Measurements from ENCODE around the gene LAP3.

LAP3 gene

DNA sequence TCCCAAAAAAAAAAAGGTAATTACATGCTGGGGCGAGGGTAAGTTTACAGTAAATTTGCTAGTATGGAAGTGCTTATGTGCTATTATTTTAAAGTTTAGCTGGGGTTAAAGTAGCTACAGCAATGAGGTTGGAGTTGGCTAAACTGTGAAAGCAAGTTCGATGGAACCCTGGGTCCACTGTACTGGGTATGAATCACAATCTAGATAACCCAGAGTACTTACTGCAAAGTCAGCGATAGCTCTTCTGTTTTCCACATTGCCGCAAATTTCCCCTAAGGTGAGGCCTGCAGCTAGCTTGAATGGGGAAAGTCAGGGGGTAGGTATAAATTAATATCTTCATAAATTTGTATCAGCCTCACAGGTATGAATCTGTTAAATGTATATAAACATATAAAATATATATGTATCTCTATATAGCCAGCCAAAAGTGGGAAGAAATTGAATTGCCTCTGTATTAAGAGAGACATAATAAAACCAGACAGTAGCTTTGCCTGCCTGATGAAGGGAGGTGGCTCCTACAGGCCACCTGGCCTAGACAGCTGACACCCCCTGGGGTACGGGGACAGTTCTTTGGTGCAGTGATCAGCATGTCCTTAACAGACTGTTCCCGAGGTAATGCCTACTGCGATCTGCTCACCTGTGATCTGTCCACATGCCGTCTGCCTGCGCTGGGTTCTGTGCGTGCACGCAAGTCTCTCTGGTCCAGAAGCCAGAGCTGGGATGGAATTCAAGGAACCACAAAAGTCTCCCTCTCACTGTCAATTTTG lies 31.4 kb upstream of the LAP3 start:
- Histone ChIP-seq H4K20me1 (no peaks in the 10 kb centered on the region), H3K4me3 (no peak overlapping the region), H3K4me2 (no peak overlapping the region), H3K4me1 (no peaks in the 10 kb centered on the region), H3K27me3 (no peaks in the 10 kb centered on the region), H3K9ac (no peak overlapping the region), H3K36me3 (no peaks in the 10 kb centered on the region), H3K27ac (no peak overlapping the region), H3K9me3 (no peaks in the 10 kb centered on the region)
- no peak for TF ChIP-seq Cebpa-rat (IDR thresholded peaks at IDR 0.05)

DNA sequence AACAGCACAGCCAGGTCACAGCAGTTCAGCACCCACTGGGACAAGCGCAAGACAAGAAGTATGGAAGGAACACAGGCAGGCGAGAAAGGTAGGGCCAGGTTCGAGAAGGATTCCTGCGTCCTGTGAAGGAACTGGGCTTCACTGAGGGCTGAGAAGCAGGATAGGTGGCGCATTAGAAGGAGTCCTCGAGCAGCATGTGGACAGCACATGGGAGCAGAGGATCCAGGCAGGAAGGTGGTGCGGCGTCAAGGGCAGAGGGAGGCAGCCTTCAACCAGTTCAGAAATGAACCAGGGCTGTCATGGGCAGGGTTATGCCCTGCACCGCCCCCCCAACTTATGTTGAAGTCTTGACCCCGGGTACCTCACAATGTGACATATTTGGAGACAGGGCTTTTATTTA lies 30.8 kb upstream of the LAP3 start:
- no peak overlapping the region for H3K9ac ChIP-seq
- no peaks in the 10 kb centered on the region for H3K36me3 ChIP-seq
- no peaks in the 10 kb centered on the region for H4K20me1 ChIP-seq
- H3K9me3 ChIP-seq, result no peaks in the 10 kb centered on the region
- H3K27me3 ChIP-seq, result no peaks in the 10 kb centered on the region
- H3K4me3 ChIP-seq, result no peak overlapping the region
- H3K27ac ChIP-seq, result no peak overlapping the region
- H3K4me2 ChIP-seq, result no peak overlapping the region
- no peaks in the 10 kb centered on the region for H3K4me1 ChIP-seq
- TF ChIP-seq Cebpa-rat (IDR thresholded peaks at IDR 0.05), result no peak

DNA sequence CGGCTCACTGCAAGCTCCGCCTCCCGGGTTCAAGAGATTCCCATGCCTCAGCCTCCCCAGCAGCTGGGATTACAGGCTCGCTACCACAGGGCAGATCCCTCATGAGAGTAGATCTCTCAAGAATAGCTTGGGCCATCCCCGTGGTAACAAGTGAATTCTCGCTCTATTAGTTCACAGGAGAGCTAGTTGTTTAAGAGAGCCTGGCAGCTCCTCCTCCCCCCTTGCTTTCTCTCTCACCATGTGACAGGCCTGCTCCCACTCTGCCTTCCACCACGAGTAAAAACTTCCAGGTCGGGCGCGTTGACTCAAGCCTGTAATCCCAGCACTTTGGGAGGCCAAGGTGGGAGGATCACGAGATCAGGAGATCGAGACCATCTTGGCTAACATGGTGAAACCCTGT lies 30.3 kb upstream of the LAP3 start:
- H4K20me1 ChIP-seq, result no peaks in the 10 kb centered on the region
- H3K36me3 ChIP-seq, result no peaks in the 10 kb centered on the region
- H3K27ac ChIP-seq, result no peak overlapping the region
- H3K9ac ChIP-seq, result no peak overlapping the region
- no peak overlapping the region for H3K4me2 ChIP-seq
- no peaks in the 10 kb centered on the region for H3K27me3 ChIP-seq
- no peaks in the 10 kb centered on the region for H3K9me3 ChIP-seq
- H3K4me1 ChIP-seq, result no peaks in the 10 kb centered on the region
- no peak overlapping the region for H3K4me3 ChIP-seq
- no peak for TF ChIP-seq Cebpa-rat (IDR thresholded peaks at IDR 0.05)

DNA sequence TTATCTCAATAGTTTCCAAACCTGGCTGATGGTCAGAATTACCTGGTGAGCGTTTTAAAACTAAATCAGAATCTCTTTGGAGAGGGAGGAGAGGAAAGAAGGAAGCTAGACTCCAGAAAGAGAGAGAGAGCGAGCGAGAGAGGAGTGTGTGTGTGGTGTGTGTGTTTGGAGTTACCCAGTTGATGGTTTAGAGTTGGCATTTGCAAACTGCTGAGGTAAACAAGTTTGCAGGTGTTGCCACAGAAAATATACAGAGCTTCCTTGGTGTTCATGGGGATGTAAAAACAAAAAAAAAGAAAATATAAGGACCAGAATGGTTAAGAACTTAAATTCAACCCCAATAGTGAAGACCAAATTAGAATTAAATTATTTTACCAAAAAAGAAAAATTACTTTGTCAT lies 26.4 kb upstream of the LAP3 start:
- H3K4me2 ChIP-seq, result no peak overlapping the region
- no peak overlapping the region for H3K27ac ChIP-seq
- no peak overlapping the region for H3K4me3 ChIP-seq
- H3K36me3 ChIP-seq, result no peaks in the 10 kb centered on the region
- no peaks in the 10 kb centered on the region for H3K9me3 ChIP-seq
- H4K20me1 ChIP-seq, result no peaks in the 10 kb centered on the region
- H3K27me3 ChIP-seq, result no peaks in the 10 kb centered on the region
- H3K9ac ChIP-seq, result no peak overlapping the region
- no peak for TF ChIP-seq Cebpa-rat (IDR thresholded peaks at IDR 0.05)
- no peaks in the 10 kb centered on the region for H3K4me1 ChIP-seq

DNA sequence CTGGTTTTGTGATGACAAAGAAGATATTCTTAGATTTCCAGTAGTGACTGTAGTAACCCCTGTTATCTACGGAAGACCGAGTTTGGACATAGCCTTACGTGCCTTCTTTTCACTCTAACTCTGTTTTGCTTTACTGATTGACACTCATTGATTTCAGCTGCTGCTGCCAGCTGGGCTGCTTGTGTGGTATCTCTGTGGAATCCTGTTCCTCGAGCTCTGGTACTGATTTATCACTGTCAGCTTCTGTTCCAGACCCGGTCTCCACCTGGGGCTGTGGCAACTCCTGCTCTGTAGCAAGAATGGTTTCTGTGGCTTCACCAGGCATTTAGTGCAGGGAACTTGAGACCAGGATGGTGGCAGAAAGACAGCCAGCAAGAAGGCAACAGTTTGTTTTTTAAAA lies 24.6 kb upstream of the LAP3 start:
- H3K27me3 ChIP-seq, result no peaks in the 10 kb centered on the region
- no peaks in the 10 kb centered on the region for H3K9me3 ChIP-seq
- H3K4me3 ChIP-seq, result no peak overlapping the region
- TF ChIP-seq Cebpa-rat (IDR thresholded peaks at IDR 0.05), result no peak
- H3K4me1 ChIP-seq, result no peaks in the 10 kb centered on the region
- H4K20me1 ChIP-seq, result no peaks in the 10 kb centered on the region
- no peak overlapping the region for H3K4me2 ChIP-seq
- H3K36me3 ChIP-seq, result no peaks in the 10 kb centered on the region
- H3K27ac ChIP-seq, result no peak overlapping the region
- no peak overlapping the region for H3K9ac ChIP-seq

- Histone ChIP-seq H3K27me3 (no peaks in the 10 kb centered on the region), H3K9ac (no peak overlapping the region), H3K36me3 (no peaks in the 10 kb centered on the region), H3K4me1 (no peaks in the 10 kb centered on the region), H3K9me3 (no peaks in the 10 kb centered on the region), H4K20me1 (no peaks in the 10 kb centered on the region), H3K4me2 (no peak overlapping the region), H3K27ac (no peak overlapping the region), H3K4me3 (no peak overlapping the region)
- TF ChIP-seq Cebpa-rat (IDR thresholded peaks at IDR 0.05), result no peak
These were observed 22.4 kb upstream of the LAP3 start for GRCh38 chr4:17554568-17554967.

DNA sequence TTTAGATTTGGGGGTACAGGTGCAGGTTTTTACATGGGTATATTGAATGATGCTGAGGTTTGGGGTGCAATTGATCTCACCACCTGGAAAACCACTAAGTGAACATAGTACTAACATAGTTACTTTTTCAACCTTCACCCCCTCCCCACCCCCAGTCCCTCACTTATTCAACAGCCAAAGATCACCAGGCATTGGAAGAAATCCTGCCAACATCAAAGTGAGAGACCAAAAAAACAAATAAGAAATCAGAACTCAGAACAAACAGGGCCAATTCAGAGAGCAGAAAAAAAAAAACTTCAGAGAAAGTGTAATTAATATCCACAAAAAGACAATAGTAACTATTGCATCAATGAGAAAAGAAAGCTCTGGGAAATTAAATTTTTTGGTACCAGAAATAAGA lies 20.5 kb upstream of the LAP3 start:
- Histone ChIP-seq H4K20me1 (no peaks in the 10 kb centered on the region), H3K4me2 (no peak overlapping the region), H3K36me3 (no peaks in the 10 kb centered on the region), H3K27me3 (no peaks in the 10 kb centered on the region), H3K4me1 (no peaks in the 10 kb centered on the region), H3K4me3 (no peak overlapping the region), H3K9me3 (no peaks in the 10 kb centered on the region), H3K9ac (no peak overlapping the region), H3K27ac (no peak overlapping the region)
- no peak for TF ChIP-seq Cebpa-rat (IDR thresholded peaks at IDR 0.05)

- H3K27ac ChIP-seq, result no peak overlapping the region
- no peaks in the 10 kb centered on the region for H3K9me3 ChIP-seq
- TF ChIP-seq Cebpa-rat (IDR thresholded peaks at IDR 0.05), result no peak
- H3K9ac ChIP-seq, result no peak overlapping the region
- no peaks in the 10 kb centered on the region for H3K36me3 ChIP-seq
- H3K27me3 ChIP-seq, result no peaks in the 10 kb centered on the region
- H4K20me1 ChIP-seq, result no peaks in the 10 kb centered on the region
- no peak overlapping the region for H3K4me3 ChIP-seq
- H3K4me1 ChIP-seq, result no peaks in the 10 kb centered on the region
- H3K4me2 ChIP-seq, result no peak overlapping the region
These were observed 19.1 kb upstream of the LAP3 start for GRCh38 chr4:17557880-17558279.

DNA sequence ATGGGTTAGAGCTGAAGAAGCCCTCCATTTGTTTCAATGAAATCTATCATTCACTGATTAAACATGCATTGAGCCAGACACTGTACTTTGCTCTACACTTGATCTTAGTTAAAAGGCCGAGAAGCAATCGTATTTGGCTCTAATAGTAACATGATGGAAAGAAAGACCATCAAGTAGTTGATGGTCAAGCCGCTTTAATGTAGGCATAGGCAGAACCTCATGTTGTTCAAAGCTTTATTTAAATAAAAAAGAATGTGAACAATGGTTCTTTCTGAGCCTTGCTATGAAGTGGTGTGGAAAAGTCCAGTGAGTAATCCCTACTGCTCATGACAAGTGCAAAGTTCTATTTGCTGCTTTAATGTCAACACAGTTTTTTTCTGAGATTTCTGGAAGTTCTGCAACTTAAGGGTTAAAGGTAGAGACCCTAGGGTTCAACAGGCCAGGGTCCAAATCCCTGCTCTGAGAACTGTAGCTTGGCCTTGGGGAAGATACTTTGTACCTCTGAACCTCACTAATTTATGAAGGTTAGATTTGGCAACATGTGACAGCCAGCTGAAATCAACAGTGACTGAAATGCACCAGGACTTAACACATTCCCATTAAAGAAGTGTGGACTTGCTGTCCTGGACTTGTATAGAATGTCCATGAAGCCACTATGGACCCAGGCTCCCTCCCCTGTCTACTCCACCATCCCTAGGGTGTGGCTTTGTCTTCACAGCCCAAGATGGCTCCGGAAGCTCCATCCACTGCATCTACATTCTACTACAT lies 17.9 kb upstream of the LAP3 start:
- no peak overlapping the region for H3K4me2 ChIP-seq
- no peaks in the 10 kb centered on the region for H3K4me1 ChIP-seq
- no peak overlapping the region for H3K4me3 ChIP-seq
- H4K20me1 ChIP-seq, result no peaks in the 10 kb centered on the region
- H3K27ac ChIP-seq, result no peak overlapping the region
- no peak overlapping the region for H3K9ac ChIP-seq
- H3K9me3 ChIP-seq, result no peaks in the 10 kb centered on the region
- H3K36me3 ChIP-seq, result no peaks in the 10 kb centered on the region
- no peak for TF ChIP-seq Cebpa-rat (IDR thresholded peaks at IDR 0.05)
- H3K27me3 ChIP-seq, result no peaks in the 10 kb centered on the region

DNA sequence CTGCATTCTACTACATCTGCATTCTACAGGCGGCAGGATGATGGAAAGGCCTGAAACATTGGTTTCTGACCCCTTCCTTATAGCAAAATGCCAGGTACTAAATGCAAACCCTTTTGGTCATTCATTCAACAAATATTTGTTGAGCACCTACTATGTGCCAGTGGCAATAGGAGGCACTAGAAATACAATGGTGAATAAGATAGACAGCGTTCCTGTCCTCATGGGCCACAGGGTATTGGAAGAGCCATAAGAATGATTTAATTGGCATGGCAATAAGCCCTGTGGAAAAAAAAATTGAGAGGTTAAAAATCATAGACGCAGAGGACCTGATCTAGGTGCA lies 17.3 kb upstream of the LAP3 start:
- no peak for TF ChIP-seq Cebpa-rat (IDR thresholded peaks at IDR 0.05)
- Histone ChIP-seq H3K27ac (no peak overlapping the region), H4K20me1 (no peaks in the 10 kb centered on the region), H3K4me2 (no peak overlapping the region), H3K4me3 (no peak overlapping the region), H3K4me1 (no peaks in the 10 kb centered on the region), H3K36me3 (no peaks in the 10 kb centered on the region), H3K9me3 (no peaks in the 10 kb centered on the region), H3K9ac (no peak overlapping the region), H3K27me3 (no peaks in the 10 kb centered on the region)
